Measurements from ENCODE around the gene EIF3CL.
"Not testable (repeated sequence)": the region's sequence is repeated elsewhere in the genome, so short reads cannot be mapped to it uniquely, and the experiment has no call there.

Gene EIF3CL

GRCh38 chr16:28362600-28362999, 41.0 kb downstream of the EIF3CL start:
- DNase-seq (ENCODE audit: low read depth) = not testable (repeated sequence)

GRCh38 chr16:28338230-28338629, 65.4 kb downstream of the EIF3CL start:
- DNase-seq (ENCODE audit: low read depth) = not testable (repeated sequence)

- not testable (repeated sequence) for DNase-seq (ENCODE audit: low read depth)
Measured at GRCh38 chr16:28336940-28337710, 66.5 kb downstream of the EIF3CL start.

GRCh38 chr16:28335678-28336077, 68.0 kb downstream of the EIF3CL start:
- not testable (repeated sequence) for DNase-seq (ENCODE audit: low read depth)

- DNase-seq (ENCODE audit: low read depth) = not testable (repeated sequence)
Measured at GRCh38 chr16:28332632-28333031, 71.0 kb downstream of the EIF3CL start.

GRCh38 chr16:28330981-28331380, 72.7 kb downstream of the EIF3CL start:
- DNase-seq (ENCODE audit: low read depth) = not testable (repeated sequence)

GRCh38 chr16:28330232-28330631, 73.4 kb downstream of the EIF3CL start:
- not testable (repeated sequence) for DNase-seq (ENCODE audit: low read depth)

All from fibroblast of gingiva (primary cell).